Stimulated activated CD4-positive, alpha-beta T cell treated with anti-CD3 and anti-CD28 coated beads, TNF-alpha, amount 100 ng/mL, for 1 hour (primary cell): ENCODE measurements around the gene ABHD8.

ENCODE experiments used
- DNase-seq, 3 donors: peaks; one replicate each; pipeline ENCODE4 v3.0.0-alpha.2; 2020; ENCODE audit warnings: low read depth in 3 of 3, low spot score in 1 of 3

ABHD8 gene

GRCh38 chr19:17303167-17303939 is at the start of gene ABHD8:
Gene ABHD8, minus strand, starts transcription at chr19:17303425. Its CDS starts 1,809 bp downstream, at chr19:17301616.
- peak; percentile 81 to 90 (median 82) for DNase-seq

- DNase-seq, result no peak
Measured at GRCh38 chr19:17352608-17353280, 49.5 kb upstream of the ABHD8 start.

- DNase-seq, result no peak
Measured at GRCh38 chr19:17351815-17352435, 48.7 kb upstream of the ABHD8 start.

GRCh38 chr19:17348700-17349099 is 45.5 kb upstream of the ABHD8 start:
- DNase-seq, result no peak

GRCh38 chr19:17347877-17348276 is 44.7 kb upstream of the ABHD8 start:
- no peak for DNase-seq

- DNase-seq, result no peak
Measured at GRCh38 chr19:17347361-17347760, 44.1 kb upstream of the ABHD8 start.

DNA sequence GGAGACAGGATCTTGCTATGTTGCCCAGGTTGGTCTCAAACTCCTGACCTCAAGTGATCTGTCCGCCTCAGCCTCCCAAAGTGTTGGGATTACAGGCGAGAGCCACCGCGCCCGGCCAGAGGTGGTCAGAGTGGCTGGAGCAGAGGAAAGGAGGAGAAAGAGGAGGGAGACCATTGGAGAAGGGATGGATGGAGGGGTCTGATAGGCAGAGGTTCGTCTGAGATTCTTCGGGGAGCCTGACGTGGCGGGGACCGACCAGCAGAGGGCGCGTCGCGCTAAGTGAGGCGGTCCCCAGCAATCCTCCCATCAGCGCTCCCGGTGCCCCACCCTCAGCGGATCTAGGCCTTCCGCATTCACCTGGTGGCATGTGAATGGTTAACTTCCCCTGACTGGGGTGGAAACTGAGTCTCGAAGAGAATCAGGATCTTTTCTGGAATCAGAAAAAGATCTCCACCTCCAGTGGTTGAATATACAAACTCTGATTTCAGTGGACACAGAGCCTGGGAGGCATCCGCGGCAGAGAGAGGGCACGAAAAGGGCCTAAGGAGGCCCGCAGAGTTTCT is 43.0 kb upstream of the ABHD8 start:
- peak in 2 of 3 donors; percentile 59 to 79 for DNase-seq

DNA sequence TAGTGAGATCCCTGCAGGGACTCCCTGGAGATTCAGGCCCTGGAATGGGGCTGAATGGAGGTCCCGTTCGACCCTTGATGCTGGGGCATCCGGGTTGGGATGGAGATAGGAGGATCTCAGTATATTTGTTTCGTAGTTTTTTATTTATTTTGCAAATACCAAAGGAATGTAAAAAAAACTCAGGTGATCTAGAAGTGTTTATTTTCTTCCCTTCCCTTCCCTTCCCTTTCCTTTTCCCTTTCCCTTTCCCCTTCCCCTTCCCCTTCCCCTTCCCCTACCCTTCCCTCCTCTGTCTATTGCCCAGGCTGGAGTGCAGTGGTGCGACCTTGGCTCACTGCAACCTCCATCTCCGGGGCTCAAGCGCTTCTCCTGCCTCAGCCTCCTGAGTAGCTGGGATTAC is 38.6 kb upstream of the ABHD8 start:
- no peak for DNase-seq

GRCh38 chr19:17341386-17341785 is 38.2 kb upstream of the ABHD8 start:
- DNase-seq, result no peak

- no peak for DNase-seq
Measured at GRCh38 chr19:17340871-17341357, 37.7 kb upstream of the ABHD8 start.

DNA sequence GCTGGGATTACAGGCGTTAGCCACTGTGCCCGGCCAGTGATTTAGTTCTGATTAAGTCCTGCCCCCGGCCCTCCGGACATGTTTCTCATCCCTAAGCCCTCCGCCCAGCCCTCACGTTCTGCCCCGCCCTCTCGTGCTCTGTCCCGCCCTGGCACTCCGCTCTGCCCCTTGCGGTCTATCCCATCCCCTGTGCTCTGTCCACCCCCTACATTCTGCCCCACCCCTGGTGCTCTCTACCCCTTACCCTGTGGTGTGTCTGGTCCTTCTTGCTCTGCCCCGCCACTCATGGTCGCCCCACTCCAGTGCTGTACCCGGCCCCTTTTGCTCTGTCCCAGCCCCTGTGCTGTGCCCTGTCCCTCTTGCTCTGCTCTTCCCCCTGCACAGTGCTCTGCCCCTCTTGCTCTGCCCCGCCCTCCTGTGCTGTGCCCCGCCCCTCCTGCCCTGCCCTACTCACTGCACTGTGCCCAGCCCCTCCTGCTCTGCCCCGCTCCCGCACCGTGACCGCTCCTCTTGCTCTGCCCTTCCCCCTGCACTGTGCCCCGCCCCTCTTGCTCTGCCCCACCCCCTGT is 37.2 kb upstream of the ABHD8 start:
- DNase-seq, result no peak

DNA sequence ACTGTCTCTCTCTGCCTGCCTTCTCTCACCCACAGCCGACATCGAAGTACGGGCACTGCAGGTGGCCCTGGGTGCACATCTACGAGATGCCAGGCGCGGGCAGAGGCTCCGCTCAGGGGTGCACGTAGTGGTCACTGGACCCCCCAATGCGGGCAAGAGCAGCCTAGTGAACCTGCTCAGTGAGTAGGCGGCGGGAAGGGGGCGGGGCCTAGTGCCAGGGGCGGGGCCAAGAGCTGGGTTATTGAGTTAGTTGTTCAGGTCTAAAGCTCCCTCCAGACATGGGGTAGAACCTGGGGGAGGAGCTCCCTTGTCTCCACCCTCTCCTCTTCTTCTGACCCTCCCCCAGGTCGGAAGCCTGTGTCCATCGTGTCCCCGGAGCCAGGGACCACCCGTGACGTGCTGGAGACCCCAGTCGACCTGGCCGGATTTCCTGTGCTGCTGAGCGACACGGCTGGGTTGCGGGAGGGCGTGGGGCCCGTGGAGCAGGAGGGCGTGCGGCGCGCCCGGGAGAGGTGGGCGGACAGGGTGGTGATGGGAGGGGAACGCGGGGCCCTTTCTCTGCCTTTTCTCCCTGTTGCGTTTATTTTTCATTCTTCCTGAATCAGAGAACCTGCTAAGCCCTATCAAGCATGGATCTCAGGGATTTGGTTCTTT is 36.0 kb upstream of the ABHD8 start:
- DNase-seq, result peak in 1 of 3 donors; percentile 60

DNA sequence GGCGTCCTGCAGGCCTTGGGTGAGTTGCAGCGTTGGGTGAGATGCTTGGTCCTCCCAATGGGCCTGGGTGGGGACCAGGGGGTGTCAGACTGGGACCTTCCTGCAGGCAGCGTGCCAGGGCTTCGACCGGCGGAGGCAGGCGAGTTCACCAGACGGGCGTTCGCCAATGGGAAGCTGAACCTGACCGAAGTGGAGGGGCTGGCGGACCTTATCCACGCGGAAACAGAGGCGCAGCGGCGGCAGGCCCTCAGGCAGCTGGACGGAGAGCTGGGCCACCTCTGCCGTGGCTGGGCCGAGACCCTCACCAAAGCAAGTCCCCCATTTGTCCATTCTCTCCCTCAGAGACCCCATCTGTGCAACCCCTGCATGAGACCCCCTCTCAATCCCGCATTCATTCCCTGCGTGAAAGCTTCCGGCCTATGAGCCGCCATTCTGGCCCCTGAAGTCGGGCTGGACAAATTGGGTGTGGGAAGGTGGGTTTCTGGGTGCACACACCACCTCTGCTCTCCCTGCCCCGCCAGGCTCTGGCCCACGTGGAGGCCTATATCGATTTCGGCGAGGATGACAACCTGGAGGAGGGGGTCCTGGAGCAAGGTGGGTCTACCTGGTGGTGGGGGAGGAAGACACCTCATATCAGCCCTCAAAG is 35.3 kb upstream of the ABHD8 start:
- no peak for DNase-seq

DNA sequence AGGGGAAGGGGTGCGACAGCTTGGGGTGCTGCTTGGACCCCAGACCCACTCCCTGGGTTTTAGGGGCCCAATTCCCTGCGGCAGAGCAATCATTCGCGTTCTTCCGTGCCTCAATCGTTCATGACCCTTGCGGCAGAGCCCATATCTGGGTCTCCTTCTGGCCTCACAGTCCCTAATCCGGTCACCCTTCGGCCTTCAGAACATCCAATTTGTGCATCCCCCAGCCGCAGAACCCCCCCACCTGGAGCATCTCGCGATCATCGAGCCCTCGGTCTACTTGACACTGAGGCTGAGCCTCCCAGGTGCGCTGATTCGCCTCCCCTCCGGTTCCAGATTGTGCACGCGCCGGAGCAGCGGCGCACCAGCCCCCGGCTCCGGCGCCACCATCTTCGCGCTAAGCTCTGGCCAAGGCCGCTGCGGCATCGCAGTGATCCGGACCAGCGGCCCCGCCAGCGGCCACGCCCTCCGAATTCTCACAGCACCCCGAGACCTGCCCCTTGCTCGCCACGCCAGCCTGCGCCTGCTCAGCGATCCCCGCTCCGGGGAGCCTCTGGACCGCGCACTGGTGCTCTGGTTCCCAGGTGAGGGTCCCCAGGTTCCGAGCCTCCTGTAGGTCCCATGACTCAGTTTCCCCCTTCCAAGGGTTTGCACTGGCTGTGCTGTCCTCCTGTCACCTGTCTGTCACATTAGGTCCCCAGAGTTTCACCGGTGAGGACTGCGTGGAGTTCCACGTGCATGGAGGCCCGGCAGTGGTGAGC is 34.6 kb upstream of the ABHD8 start:
- no peak for DNase-seq

DNA sequence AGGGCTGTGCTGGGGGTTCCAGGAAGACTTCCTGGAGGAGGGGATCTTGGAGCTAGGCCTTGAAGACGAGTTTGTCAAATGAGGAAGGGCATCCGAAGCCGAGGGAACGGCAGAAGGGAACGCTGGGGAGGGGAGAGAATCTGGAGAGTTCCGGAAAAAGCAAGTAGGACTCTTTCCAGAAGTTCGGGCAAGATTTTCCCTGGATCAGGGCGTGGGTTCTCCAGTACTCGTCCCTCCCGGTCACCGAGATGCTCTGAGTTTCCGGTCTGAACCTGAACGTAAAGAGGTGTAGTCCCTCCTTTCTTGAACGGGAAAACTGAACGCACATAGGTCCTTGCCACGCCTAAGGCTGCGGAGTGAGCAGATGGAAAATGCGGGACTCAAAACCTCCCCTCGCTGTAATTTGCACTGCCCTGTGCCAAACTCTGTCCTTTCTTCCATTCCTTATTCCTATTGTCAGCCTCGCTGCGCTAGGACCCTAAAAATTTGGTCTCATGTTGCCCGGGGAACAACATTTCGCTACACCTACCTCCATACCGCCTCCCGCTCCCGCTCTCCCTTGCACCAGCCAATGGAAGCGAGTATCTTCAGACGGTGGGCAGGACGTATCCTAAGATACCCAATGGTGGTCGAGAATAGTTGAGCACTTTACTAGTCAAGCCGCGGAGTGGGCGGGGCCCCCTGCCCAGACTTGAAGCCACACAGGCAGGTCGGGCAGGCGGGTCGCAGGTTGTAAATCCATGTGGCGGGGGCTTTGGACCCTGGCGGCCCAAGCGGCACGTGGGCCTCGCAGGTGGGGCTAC is 33.8 kb upstream of the ABHD8 start, which contains the start of gene GTPBP3:
Gene GTPBP3 (plus strand): TSS at position 682 of the 803 bp plus-strand sequence. CDS start 59 bp downstream, at position 741.
- peak; percentile 87 to 91 (median 89) for DNase-seq

- no peak for DNase-seq
Measured at GRCh38 chr19:17335575-17335974, 32.4 kb upstream of the ABHD8 start.

DNA sequence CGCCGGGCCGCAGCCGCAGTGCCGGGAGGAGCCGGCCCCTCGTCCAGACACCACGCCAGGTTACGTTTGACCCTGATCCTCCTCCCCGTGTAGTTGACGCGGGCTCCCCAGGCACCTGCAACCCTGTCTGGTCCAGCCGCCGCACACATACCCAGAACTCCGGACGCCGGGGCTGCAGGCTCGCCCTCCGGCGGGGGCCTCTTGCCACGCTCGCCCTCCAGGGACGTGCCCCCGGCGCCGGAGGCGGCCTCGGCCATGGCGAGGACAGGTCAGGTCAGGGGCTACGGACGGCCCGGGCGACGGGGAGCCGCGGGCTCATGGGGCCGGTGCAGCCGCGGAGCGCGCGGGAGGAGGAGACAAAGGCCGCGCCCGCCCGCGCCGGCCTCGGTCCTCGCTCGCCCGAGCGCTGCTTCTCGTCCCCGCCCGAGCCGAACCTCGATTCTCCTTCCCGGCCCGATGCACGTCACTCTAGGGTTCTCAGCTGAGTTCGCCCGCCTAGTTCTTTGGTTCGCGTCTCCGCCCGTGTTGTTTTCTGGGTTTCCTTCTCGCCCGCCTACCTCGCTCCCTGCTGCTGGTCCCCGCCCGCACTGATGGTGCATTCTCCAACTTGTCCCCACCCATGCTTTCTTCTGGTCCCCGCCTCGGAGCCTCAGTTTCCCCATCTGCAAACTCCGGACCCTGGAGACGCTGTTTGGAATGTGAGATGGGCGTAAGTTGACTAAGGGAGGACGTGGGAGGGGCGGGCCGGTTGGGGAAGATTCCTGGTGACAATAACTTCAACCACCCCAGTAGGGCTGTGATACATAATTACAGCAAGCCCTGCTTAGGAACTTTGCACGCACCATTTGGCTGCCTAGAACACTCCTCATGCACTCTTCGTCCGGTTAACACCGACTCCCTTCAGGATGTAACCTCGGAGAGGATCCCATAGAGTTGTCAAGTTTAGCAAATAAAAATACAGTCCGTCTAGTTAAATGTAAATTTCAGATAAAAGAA is 31.5 kb upstream of the ABHD8 start, which contains the start of gene ANO8:
Gene ANO8 (minus strand): TSS at position 442 of the 996 bp plus-strand sequence. CDS start 185 bp downstream, at position 257.
- DNase-seq, result peak; percentile 87 to 98 (median 89)
